Endodermal cell (in vitro differentiated cells): Measurements from ENCODE around the gene SVIL. TPM values are rescaled to one million over a fixed set of nuclear protein-coding genes. Genes with fewer than 3 reads are reported as not detected.
A peak's percentile ranks its signal among the peaks of the same experiment; 100 is the strongest.

Source experiments
- DNase-seq: peaks from one replicate; pipeline ENCODE4 v3.0.0-alpha.2; 2017
- H3K27ac ChIP-seq: 2 replicates; pipeline ENCODE4 v1.5.1; 2013; ENCODE audit warnings: mild to moderate bottlenecking, low read depth, low read length, moderate library complexity
- H3K27me3 ChIP-seq: 2 replicates; pipeline ENCODE4 v1.6.1; 2013; ENCODE audit warnings: mild to moderate bottlenecking, low read length, moderate library complexity; ENCODE audit not compliant: insufficient read depth, control insufficient read depth, poor library complexity, severe bottlenecking
- H3K36me3 ChIP-seq: 2 replicates; pipeline ENCODE4 v1.7.0; 2013; ENCODE audit warnings: mild to moderate bottlenecking, low read length, moderate library complexity; ENCODE audit not compliant: control insufficient read depth, insufficient read depth
- H3K4me1 ChIP-seq: one replicate; pipeline ENCODE4 v1.7.0; 2013; ENCODE audit warnings: low read length; ENCODE audit not compliant: control insufficient read depth, insufficient read depth
- H3K4me3 ChIP-seq: 2 replicates; pipeline ENCODE4 v1.5.1; 2013; ENCODE audit warnings: mild to moderate bottlenecking, low read length, moderate library complexity
- H3K9ac ChIP-seq: 2 replicates; pipeline ENCODE4 v1.6.1; 2013; ENCODE audit warnings: mild to moderate bottlenecking, low read length, moderate library complexity; ENCODE audit not compliant: poor library complexity, severe bottlenecking; ENCODE audit errors: extremely low read depth
- H3K9me3 ChIP-seq: 2 replicates; pipeline ENCODE4 v1.6.1; 2013; ENCODE audit warnings: mild to moderate bottlenecking, low read length, moderate library complexity; ENCODE audit not compliant: control insufficient read depth
- H3K27ac Mint-ChIP-seq: 2 replicates; pipeline ENCODE4 v1.8.0; 2020; ENCODE audit warnings: mixed read lengths
- H3K27me3 Mint-ChIP-seq: 2 replicates; pipeline ENCODE4 v1.8.0; 2021; ENCODE audit warnings: mild to moderate bottlenecking, mixed read lengths; ENCODE audit not compliant: insufficient read depth
- H3K36me3 Mint-ChIP-seq: 2 replicates; pipeline ENCODE4 v1.8.0; 2020; ENCODE audit warnings: low read depth, mixed read lengths
- H3K4me1 Mint-ChIP-seq: 2 replicates; pipeline ENCODE4 v1.8.0; 2020; ENCODE audit warnings: mixed read lengths
- H3K4me3 Mint-ChIP-seq: 2 replicates; pipeline ENCODE4 v1.8.0; 2020; ENCODE audit warnings: mild to moderate bottlenecking, moderate library complexity, mixed read lengths
- H3K9me3 Mint-ChIP-seq: 2 replicates; pipeline ENCODE4 v1.8.0; 2020; ENCODE audit warnings: mild to moderate bottlenecking, mixed read lengths
- WGBS, 2 experiments: methylation state at CpG; one replicate each; pipeline versions ENCODE4 v1.1.5 to v1.1.7; 2013; ENCODE audit warnings: missing lambda C conversion rate in 2 of 2, mixed read lengths in 1 of 2; ENCODE audit not compliant: insufficient coverage in 1 of 2, insufficient read length in 1 of 2; 5-methylcytosine and 5-hydroxymethylcytosine counted together
- total RNA-seq, 2 donors: library from RNA; stranded (reverse); fragmentation: NEBNext Ultra II Directional in 1 of 2; extraction: Animal tissue kit (Norgen Biotek cat#: 25700) in 1 of 2; gene quantifications; 2 replicates in 1 of 2; 3 replicates in 1 of 2; pipeline ENCODE4 v1.2.1, GENCODE V29; 2021
- TF ChIP-seq, protein P1 (sequence below): fragments of 200-600 bp; sonication (generic); conservative IDR thresholded peaks from 2 replicates; pipeline ENCODE4 v1.5.0; 2021; ENCODE audit warnings: antibody characterized with exemption, mild to moderate bottlenecking

The SVIL gene
- total RNA-seq, 2 donors from 2014 or later, result 25.2 to 32.9 TPM

DNA sequence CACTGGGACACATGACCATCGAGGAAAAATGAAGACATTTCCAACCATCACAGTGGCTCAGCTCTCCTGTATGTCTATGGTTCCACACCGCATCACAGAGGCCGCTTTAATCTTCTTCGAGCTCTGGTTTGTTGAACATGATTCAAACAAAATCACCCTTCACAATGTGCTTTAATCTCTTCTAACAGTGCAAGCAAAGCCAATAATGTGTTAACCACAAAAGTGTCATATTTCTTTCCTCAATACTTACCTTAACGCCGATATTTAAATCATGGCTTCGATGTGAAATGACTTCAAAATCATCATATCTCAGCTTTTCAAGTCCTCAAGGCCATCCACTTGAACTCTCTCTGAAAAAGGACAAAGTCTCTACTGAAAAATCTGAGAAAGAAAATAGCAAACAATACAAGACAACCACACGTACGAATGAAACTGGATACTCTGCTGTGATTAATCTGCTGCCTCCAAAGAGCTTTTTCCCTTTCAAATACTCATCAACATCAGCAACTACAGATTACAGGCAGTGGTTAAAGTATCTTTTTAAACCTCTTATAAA lies 23.0 kb upstream of the SVIL start:
- Histone ChIP-seq H3K4me3 (peak overlapping the region; percentile 24), H3K36me3 (peaks cover 36% of the 10 kb centered on the region), H3K27me3 (no peaks in the 10 kb centered on the region), H3K27ac (no peak overlapping the region), H3K4me1 (no peaks in the 10 kb centered on the region), H3K9ac (no peak overlapping the region), H3K9me3 (peaks cover 30% of the 10 kb centered on the region)
- TF ChIP-seq, protein P1, sequence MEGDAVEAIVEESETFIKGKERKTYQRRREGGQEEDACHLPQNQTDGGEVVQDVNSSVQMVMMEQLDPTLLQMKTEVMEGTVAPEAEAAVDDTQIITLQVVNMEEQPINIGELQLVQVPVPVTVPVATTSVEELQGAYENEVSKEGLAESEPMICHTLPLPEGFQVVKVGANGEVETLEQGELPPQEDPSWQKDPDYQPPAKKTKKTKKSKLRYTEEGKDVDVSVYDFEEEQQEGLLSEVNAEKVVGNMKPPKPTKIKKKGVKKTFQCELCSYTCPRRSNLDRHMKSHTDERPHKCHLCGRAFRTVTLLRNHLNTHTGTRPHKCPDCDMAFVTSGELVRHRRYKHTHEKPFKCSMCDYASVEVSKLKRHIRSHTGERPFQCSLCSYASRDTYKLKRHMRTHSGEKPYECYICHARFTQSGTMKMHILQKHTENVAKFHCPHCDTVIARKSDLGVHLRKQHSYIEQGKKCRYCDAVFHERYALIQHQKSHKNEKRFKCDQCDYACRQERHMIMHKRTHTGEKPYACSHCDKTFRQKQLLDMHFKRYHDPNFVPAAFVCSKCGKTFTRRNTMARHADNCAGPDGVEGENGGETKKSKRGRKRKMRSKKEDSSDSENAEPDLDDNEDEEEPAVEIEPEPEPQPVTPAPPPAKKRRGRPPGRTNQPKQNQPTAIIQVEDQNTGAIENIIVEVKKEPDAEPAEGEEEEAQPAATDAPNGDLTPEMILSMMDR, result no peak
- no peak for DNase-seq
- Mint-ChIP-seq H3K27ac (no peak overlapping the region), H3K27me3 (no peaks in the 10 kb centered on the region), H3K9me3 (peaks cover 42% of the 10 kb centered on the region), H3K36me3 (peaks cover 42% of the 10 kb centered on the region), H3K4me1 (peaks cover 4% of the 10 kb centered on the region), H3K4me3 (no peak overlapping the region)
- WGBS, 2 experiments, result 94 to 96% methylated on average over 6 to 9 of the region's 9 CpGs

DNA sequence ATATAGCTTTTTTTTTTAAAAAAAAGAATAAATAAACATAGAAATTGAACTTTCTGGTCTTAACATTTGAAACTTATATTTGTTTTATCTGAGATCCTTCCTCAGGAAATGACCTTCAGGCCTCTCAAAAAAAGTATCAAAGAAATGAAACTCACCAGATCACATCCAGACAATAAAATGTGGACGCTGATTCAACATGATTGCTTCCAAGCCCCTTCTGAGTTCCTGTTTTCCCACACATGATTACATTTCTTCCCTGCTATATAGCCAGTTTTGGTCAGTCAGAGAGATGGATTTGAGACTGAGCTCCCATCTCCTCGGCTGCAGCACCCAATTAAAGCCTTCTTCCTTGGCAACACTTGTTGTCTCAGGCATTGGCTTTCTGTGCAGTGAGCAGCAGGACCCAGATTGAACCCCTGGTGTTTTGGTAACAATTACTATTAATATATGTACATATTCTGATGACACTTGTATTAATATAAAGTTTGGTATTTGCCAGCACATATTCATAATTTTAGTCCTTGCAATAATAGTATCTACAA lies 21.8 kb upstream of the SVIL start:
- Histone ChIP-seq H3K36me3 (peaks cover 40% of the 10 kb centered on the region), H3K4me1 (no peaks in the 10 kb centered on the region), H3K9ac (no peak overlapping the region), H3K9me3 (peaks cover 40% of the 10 kb centered on the region), H3K27me3 (no peaks in the 10 kb centered on the region), H3K4me3 (peak overlapping the region; percentile 24), H3K27ac (no peak overlapping the region)
- H3K9me3 Mint-ChIP-seq, result peaks cover 42% of the 10 kb centered on the region
- peaks cover 43% of the 10 kb centered on the region for H3K36me3 Mint-ChIP-seq
- TF ChIP-seq, protein P1, result no peak
- WGBS, 2 experiments, result 98% methylated on average over 2 of the region's 2 CpGs; no CpG with 5 or more reads in 1 of the 2 experiments
- H3K27me3 Mint-ChIP-seq, result no peaks in the 10 kb centered on the region
- no peak overlapping the region for H3K4me3 Mint-ChIP-seq
- peaks cover 4% of the 10 kb centered on the region for H3K4me1 Mint-ChIP-seq
- no peak overlapping the region for H3K27ac Mint-ChIP-seq
- DNase-seq, result no peak

DNA sequence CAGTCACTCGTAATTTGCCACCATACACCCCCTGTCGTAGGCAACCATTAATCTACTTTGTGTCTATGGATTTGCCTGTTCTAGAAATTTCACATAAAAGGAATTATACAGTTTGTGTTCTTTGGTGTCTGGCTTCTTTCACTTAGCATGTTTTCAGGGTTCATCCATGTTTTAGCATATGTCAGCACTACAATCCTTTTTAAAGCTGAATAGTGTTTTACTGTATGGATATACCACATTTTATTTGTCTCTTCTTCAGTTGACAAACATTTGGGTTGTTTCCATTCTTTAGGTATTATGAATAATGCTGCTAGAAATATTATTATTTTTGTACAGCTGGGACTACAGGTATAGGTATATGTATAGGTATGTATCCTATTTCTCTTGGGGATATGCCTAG lies 17.4 kb upstream of the SVIL start:
- Histone ChIP-seq H3K4me1 (peaks cover 5% of the 10 kb centered on the region), H3K4me3 (no peak overlapping the region), H3K27ac (no peak overlapping the region), H3K9me3 (peaks cover 32% of the 10 kb centered on the region), H3K9ac (no peak overlapping the region), H3K27me3 (peaks cover 11% of the 10 kb centered on the region), H3K36me3 (peaks cover 29% of the 10 kb centered on the region)
- peaks cover 32% of the 10 kb centered on the region for H3K9me3 Mint-ChIP-seq
- peaks cover 34% of the 10 kb centered on the region for H3K36me3 Mint-ChIP-seq
- H3K27me3 Mint-ChIP-seq, result peaks cover 17% of the 10 kb centered on the region
- DNase-seq, result no peak
- no peak overlapping the region for H3K27ac Mint-ChIP-seq
- WGBS, 2 experiments, result 86 to 96% methylated on average over 2 of the region's 2 CpGs
- peaks cover 11% of the 10 kb centered on the region for H3K4me1 Mint-ChIP-seq
- no peak overlapping the region for H3K4me3 Mint-ChIP-seq
- TF ChIP-seq, protein P1, result no peak
